B cell (primary cell): ENCODE data around the gene RABL6. TPM values are rescaled to one million over a fixed set of nuclear protein-coding genes. Genes with fewer than 3 reads are reported as not detected.

Experiments used
- ATAC-seq: fragments of 200-7000 bp; cut with Tn5 transposase; one replicate; pipeline ENCODE4 v1.10.0; 2021; ENCODE audit warnings: low read depth, mild to moderate bottlenecking, moderate number of reproducible peaks, moderate library complexity
- CTCF ChIA-PET: fragments of 350-600 bp; sonication (Branson Sonifier 250); formaldehyde crosslinking; loops from one replicate; lab custom pipeline; 2021; ENCODE audit warnings: antibody characterized with exemption, inconsistent platforms; lab: Charles Lee
- POLR2A ChIA-PET: fragments of 350-600 bp; sonication (Branson Sonifier 250); formaldehyde crosslinking; loops from one replicate; lab custom pipeline; 2021; ENCODE audit warnings: antibody characterized with exemption; lab: Charles Lee
- DNase-seq: peaks from one replicate; pipeline ENCODE4 v3.0.0; 2013
- H2AFZ ChIP-seq: 2 replicates; pipeline ENCODE4 v1.6.1; 2012; ENCODE audit warnings: mild to moderate bottlenecking, low read depth, low read length; ENCODE audit not compliant: insufficient read depth, poor library complexity, severe bottlenecking
- H3K27ac ChIP-seq, 2 donors: 1 replicate in 1 of 2; 2 replicates in 1 of 2; pipeline ENCODE4 v1.5.1; 2012 to 2013; ENCODE audit warnings: low read length in 2 of 2, mild to moderate bottlenecking in 2 of 2, moderate library complexity in 1 of 2
- H3K27me3 ChIP-seq, 4 experiments: fragments of 200-600 bp in 1 of 4; sonication (generic) in 1 of 4; replicated peaks in 1 of 4; 1 replicate in 2 of 4; 2 replicates in 2 of 4; pipeline versions ENCODE4 v1.6.1 to v1.7.0; 2013 to 2016; ENCODE audit warnings: low read length in 3 of 4, mild to moderate bottlenecking in 2 of 4, mixed read lengths in 1 of 4, moderate library complexity in 1 of 4; ENCODE audit not compliant: insufficient read depth in 4 of 4, control insufficient read depth in 3 of 4; ENCODE audit errors: control extremely low read depth in 1 of 4
- H3K36me3 ChIP-seq, 2 experiments: replicated peaks in 1 of 2; 1 replicate in 1 of 2; 2 replicates in 1 of 2; pipeline versions ENCODE4 v1.6.1 to v1.7.1; 2013; ENCODE audit warnings: low read length in 1 of 2; ENCODE audit not compliant: insufficient read depth in 2 of 2, control insufficient read depth in 1 of 2; ENCODE audit errors: control extremely low read depth in 1 of 2, extremely low read depth in 1 of 2
- H3K4me1 ChIP-seq, 2 donors: fragments of 200-600 bp in 1 of 2; sonication (generic) in 1 of 2; 1 replicate in 1 of 2; 2 replicates in 1 of 2; pipeline versions ENCODE4 v1.5.1 to v1.6.1; 2013 to 2017; ENCODE audit warnings: low read length in 2 of 2; ENCODE audit not compliant: control insufficient read depth in 2 of 2, insufficient read depth in 2 of 2
- H3K4me2 ChIP-seq: replicated peaks from 2 replicates; pipeline ENCODE3; 2012; ENCODE audit warnings: mild to moderate bottlenecking, low read depth, low read length; ENCODE audit not compliant: poor library complexity, severe bottlenecking
- H3K4me3 ChIP-seq, 5 experiments: fragments of 200-600 bp in 1 of 5; sonication (generic) in 1 of 5; 1 replicate in 3 of 5; 2 replicates in 2 of 5; pipeline versions ENCODE4 v1.5.1 to v1.7.0; 2011 to 2016; ENCODE audit warnings: low read length in 4 of 5, mild to moderate bottlenecking in 4 of 5, low read depth in 2 of 5, control low read depth in 1 of 5, moderate library complexity in 1 of 5; ENCODE audit not compliant: insufficient read depth in 1 of 5; ENCODE audit errors: control extremely low read depth in 1 of 5, extremely low read depth in 1 of 5
- H3K79me2 ChIP-seq: fragments of 200-600 bp; sonication (generic); one replicate; pipeline ENCODE4 v1.6.0; 2016; ENCODE audit warnings: low read length; ENCODE audit not compliant: control insufficient read depth, insufficient read depth
- H3K9ac ChIP-seq: fragments of 200-600 bp; sonication (generic); 2 replicates; pipeline ENCODE4 v1.6.1; 2017; ENCODE audit warnings: mild to moderate bottlenecking, low read length, moderate library complexity
- H3K9me3 ChIP-seq, 3 donors: one replicate each; pipeline versions ENCODE4 v1.6.1 to v1.7.1; 2013; ENCODE audit warnings: low read length in 2 of 3; ENCODE audit not compliant: control insufficient read depth in 2 of 3, insufficient read depth in 1 of 3; ENCODE audit errors: control extremely low read depth in 1 of 3
- H4K20me1 ChIP-seq: 2 replicates; pipeline ENCODE4 v1.6.0; 2012; ENCODE audit warnings: mild to moderate bottlenecking, low read length; ENCODE audit not compliant: insufficient read depth, control insufficient read depth, poor library complexity, severe bottlenecking
- H3K27ac Mint-ChIP-seq: one replicate; pipeline ENCODE4 v1.8.0; 2021; ENCODE audit warnings: mixed read lengths
- H3K27me3 Mint-ChIP-seq: one replicate; pipeline ENCODE4 v1.8.0; 2021; ENCODE audit warnings: mixed read lengths
- H3K4me1 Mint-ChIP-seq: one replicate; pipeline ENCODE4 v1.8.0; 2021; ENCODE audit warnings: mixed read lengths
- H3K4me3 Mint-ChIP-seq: one replicate; pipeline ENCODE4 v1.8.0; 2021; ENCODE audit warnings: mixed read lengths
- H3K9me3 Mint-ChIP-seq: one replicate; pipeline ENCODE4 v1.8.0; 2022; ENCODE audit warnings: mixed read lengths; ENCODE audit not compliant: insufficient read depth
- EZH2 ChIP-seq: IDR thresholded peaks from 2 replicates; pipeline ENCODE4 v1.6.1; 2012; ENCODE audit warnings: borderline replicate concordance, low read depth, mild to moderate bottlenecking, moderate library complexity, low read length; ENCODE audit not compliant: insufficient read depth, poor library complexity, severe bottlenecking
- WGBS: methylation state at CpG from one replicate; pipeline ENCODE4 v1.1.5; 2013; ENCODE audit warnings: missing lambda C conversion rate; ENCODE audit not compliant: insufficient coverage; 5-methylcytosine and 5-hydroxymethylcytosine counted together
- intact Hi-C: fragments of 100-400 bp; cut with micrococcal nuclease; formaldehyde crosslinking; loops from one replicate; pipeline ENCODE4 v1.10.0; 2022
- polyA plus RNA-seq: library from polyadenylated mRNA; depleted of rRNA; stranded (reverse); fragments of >200 nt; gene quantifications from 2 replicates; pipeline ENCODE4 v1.2.3, GENCODE V29; 2012
- total RNA-seq, 2 donors: library from RNA; stranded (reverse); fragments of 120-200 nt in 1 of 2; gene quantifications; 1 replicate in 1 of 2; 2 replicates in 1 of 2; pipeline versions ENCODE4 v1.2.3 to v1.2.4, GENCODE V29; 2013 to 2022
- TF ChIP-seq, protein P1 (sequence below): fragments of 200-600 bp; IDR thresholded peaks from one replicate; pipeline ENCODE4 v1.8.0; 2022; ENCODE audit warnings: antibody characterized with exemption, mild to moderate bottlenecking

RABL6 gene
- total and polyA plus RNA-seq, 2 donors (not counting 1 experiment from before 2014, with no cell fraction given) = 33.6 to 70.5 TPM

- peak within 1 kb of the TSS; percentile 99 for H3K4me2 ChIP-seq
- no peaks in the 10 kb centered on the region for H3K27me3 ChIP-seq
- H3K9me3 ChIP-seq = no peaks in the 10 kb centered on the region
- H3K4me3 ChIP-seq = peak within 1 kb of the TSS; percentile 30 to 91 (median 83)
- peaks cover 38% of the 10 kb centered on the region for H4K20me1 ChIP-seq
- POLR2A ChIA-PET = interaction anchor here (0.7 to 4.7 kb wide), 4 partner anchors 9 to 57 kb away, joined by 3 to 23 read pairs (median 10); partner anchors contain the start of gene EDF1
- H2AFZ ChIP-seq = peak within 1 kb of the TSS; percentile 89
- no peak for TF ChIP-seq EZH2
- TF ChIP-seq, protein P1, sequence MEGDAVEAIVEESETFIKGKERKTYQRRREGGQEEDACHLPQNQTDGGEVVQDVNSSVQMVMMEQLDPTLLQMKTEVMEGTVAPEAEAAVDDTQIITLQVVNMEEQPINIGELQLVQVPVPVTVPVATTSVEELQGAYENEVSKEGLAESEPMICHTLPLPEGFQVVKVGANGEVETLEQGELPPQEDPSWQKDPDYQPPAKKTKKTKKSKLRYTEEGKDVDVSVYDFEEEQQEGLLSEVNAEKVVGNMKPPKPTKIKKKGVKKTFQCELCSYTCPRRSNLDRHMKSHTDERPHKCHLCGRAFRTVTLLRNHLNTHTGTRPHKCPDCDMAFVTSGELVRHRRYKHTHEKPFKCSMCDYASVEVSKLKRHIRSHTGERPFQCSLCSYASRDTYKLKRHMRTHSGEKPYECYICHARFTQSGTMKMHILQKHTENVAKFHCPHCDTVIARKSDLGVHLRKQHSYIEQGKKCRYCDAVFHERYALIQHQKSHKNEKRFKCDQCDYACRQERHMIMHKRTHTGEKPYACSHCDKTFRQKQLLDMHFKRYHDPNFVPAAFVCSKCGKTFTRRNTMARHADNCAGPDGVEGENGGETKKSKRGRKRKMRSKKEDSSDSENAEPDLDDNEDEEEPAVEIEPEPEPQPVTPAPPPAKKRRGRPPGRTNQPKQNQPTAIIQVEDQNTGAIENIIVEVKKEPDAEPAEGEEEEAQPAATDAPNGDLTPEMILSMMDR = no peak
- WGBS = under 1% methylated on average over 88 of the region's 88 CpGs
- intact Hi-C loops = loop anchor here (1.0 to 10.0 kb wide), 7 partner anchors 16 to 319 kb away; partner anchors contain the start of genes EDF1, FBXW5, NDOR1 and PAXX
- peaks cover 28 to 36% of the 10 kb centered on the region in 2 donors for H3K4me1 ChIP-seq
- H3K27me3 Mint-ChIP-seq = no peaks in the 10 kb centered on the region
- peaks cover 34% of the 10 kb centered on the region for H3K4me1 Mint-ChIP-seq
- peak within 1 kb of the TSS; percentile 87 for H3K27ac Mint-ChIP-seq
- H3K9me3 Mint-ChIP-seq = no peaks in the 10 kb centered on the region
- DNase-seq = peak; percentile 99
- H3K79me2 ChIP-seq = peaks cover 67% of the 10 kb centered on the region
- H3K4me3 Mint-ChIP-seq = peak within 1 kb of the TSS; percentile 91
- H3K9ac ChIP-seq = peak within 1 kb of the TSS; percentile 95
- CTCF ChIA-PET = interaction anchor here (0.7 to 1.2 kb wide), 4 partner anchors 16 to 149 kb away, joined by 3 read pairs; partner anchors contain the start of gene AJM1
- H3K27ac ChIP-seq = peak within 1 kb of the TSS; percentile 78 to 99
- H3K36me3 ChIP-seq = peaks cover 0 to 4% of the 10 kb centered on the region in 2 experiments
- peak; percentile 91 for ATAC-seq
Measured at GRCh38 chr9:136885950-136886578, 78.3 kb downstream of the RABL6 start, which contains the start of gene TRAF2. Gene TRAF2, plus strand, starts transcription at chr9:136886516. Its CDS starts 12,225 bp downstream, at chr9:136898741.
